Islet precursor cell (in vitro differentiated cells): ENCODE results near the gene KRTAP10-2.

Experiments used
- DNase-seq: peaks from one replicate; pipeline ENCODE4 v3.0.0-alpha.2; 2018

The KRTAP10-2 gene

DNA sequence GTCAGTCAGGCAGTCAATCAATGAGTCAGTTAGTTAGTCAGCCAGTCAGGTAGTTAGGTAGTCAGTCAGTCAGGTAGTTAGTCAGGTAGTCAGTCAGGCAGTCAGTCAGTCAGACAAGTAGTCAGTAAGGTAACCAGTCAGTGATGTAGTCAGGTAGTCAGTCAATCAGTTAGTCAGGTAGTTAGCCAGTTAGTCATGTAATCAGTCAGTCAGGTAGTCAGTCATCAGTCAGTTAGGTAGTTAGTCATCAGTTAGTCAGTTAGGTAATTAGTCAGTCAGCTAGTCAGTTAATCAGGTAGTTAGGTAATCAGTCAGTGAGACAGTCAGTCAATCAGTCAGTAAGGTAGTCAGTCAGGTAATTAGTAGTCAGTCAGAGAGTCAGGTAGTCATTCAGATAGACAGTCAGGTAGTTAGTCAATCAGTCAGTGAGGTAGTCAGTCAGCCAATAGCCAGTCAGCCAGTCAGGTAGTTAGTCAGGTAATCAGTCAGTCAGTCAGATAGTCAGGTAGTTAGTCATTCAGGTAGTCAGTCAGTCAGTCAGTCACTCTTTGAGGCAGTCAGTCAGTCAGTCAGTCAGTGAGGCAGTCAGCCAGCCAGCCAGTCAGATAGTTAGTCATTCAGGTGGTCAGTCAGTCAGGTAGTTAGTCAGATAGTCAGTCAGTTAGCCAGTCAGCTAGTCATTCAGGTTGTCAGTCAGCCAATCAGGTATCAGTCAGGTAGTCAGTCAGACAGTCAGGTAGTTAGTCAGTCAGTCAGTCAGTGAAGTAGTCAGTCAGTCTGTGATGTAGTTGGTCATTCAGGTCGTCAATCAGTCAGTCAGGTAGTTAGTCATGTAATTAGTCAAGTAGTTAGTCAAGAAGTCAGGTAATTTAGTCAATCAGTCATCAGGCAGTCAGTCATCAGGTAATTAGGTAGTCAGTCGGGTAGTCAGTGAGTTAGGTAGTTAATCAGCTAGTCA, 26.6 kb downstream of the KRTAP10-2 start:
- DNase-seq, result peak; percentile 16

DNA sequence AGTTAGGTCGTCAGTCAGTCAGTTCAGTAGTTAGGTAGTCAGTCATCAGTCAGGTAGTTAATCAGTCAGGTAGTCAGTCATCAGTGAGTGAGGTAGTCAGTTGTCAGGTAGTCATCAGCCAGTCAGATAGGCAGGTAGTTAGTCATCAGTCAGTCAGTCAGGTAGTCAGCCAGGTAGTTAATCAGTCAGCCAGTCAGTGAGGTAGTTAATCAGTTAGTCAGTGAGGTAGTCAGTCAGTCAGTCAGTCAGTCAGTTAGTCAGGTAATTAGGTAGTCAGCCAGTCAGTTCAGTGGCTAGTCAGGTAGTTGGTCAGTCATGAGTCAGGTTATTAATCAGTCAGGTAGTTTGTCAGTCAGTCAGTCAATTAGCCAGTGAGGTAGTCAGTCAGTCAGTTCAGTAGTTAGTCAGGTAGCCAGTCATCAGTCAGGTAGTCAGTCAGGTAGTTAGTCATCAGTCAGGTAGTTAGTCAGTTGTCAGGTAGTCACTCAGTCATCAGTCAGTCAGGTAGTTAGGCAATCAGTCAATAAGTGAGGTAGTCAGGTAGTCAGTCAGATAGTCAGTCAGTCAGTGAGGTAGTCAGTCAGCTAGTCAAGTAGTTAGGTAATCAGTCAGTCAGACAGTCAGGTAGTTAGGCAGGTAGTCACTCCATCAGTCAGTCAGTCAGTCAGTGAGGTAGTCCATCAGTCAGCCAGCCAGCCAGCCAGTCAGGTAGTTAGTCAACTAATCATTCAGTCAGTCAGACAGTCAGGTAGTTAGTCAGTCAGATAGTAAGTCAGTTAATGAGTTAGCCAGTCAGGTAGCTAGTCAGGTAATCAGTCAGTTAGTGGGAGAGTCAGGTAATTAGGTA, 27.5 kb downstream of the KRTAP10-2 start:
- peak; percentile 20 for DNase-seq

DNA sequence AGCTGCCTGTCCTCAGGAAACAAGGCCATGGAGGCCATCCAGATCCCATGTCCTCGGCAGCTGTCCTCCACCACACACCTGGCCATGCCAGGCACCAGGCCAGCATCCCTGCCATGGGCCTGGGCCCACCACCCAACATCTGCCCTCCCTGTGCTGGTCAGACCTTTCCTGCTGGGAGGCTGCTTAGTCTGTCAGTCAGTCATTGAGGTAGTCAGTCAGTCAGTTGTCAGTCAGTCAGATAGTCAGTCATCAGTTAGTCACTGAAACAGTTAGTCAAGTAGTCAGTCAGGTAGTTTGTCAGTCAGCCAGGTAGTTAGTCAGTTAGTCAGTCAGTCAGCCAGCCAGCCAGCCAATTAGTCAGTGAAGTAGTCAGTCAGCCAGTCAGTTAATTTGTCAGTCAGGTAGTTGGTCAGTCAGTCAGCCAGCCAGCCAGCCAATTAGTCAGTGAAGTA, 28.5 kb downstream of the KRTAP10-2 start:
- DNase-seq, result no peak

DNA sequence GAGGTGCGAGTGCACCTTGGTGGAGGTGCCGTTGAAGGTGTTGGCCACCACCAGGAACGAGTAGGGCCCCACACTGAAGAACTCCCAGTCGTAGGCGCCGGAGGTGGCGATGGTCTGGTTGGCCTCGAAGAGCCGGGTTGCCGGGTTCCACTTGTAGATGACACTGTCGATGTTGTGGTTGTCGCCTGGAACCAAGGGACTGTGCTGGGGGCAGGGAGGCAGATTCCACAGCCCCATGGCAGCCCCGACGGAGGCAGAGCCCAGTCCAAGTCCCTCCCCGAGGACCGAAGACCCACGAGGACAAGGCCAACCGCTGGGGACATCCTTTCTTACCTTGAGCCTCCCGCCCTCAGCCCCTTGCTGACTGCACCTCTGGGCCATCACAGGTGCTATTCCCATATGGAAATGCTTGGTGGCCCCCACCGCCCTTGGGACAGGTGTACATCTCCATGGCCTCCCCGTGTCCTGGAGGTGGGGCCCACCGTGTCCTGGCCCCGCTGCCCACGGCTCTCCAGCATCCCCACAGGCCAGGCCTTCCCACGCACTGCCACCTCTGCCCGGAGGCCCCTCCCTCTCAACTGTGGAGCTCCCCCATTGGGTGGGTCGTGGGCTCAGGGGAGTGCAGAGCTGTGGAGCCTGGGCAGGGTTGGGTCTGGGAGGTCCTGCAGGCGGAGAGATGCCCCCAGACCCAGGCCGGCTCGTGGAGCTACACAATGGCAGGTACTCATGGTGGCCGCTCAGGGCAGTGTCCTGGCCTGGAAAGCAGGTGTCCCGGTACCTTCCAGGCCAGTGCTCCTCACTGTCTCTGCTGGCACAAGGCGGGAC, 29.2 kb downstream of the KRTAP10-2 start:
- peak; percentile 52 for DNase-seq

DNA sequence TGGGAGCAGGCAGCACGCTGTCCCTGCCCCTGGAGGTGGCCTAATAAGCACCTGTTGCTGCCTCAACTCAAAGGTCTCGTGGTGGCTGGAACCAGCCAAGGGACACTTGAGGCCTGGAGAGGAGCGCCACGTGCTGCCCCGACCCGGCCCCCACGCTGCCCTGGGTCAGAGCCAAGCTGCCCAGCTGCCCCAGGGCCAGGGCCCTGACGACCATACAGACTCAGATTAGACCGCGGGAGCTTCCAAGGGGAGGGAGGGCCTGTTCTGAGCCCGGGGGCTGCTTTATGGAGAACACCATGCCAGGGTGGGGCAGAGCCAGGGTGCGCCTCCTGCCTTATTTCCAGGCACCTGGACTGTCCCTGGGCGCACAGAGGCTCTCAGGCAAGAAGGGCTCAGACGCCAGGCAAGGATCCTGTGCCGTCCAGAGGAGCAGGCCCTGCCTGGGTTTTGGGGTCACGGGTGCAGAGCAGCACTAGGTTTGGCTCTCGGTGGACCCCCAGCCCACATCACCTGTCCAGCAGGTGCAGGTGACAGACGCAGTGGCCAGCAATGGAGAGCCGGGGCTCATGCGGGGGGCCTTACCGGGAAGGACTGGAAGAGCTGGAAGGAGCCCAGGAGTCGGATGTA, 29.9 kb downstream of the KRTAP10-2 start:
- no peak for DNase-seq

DNA sequence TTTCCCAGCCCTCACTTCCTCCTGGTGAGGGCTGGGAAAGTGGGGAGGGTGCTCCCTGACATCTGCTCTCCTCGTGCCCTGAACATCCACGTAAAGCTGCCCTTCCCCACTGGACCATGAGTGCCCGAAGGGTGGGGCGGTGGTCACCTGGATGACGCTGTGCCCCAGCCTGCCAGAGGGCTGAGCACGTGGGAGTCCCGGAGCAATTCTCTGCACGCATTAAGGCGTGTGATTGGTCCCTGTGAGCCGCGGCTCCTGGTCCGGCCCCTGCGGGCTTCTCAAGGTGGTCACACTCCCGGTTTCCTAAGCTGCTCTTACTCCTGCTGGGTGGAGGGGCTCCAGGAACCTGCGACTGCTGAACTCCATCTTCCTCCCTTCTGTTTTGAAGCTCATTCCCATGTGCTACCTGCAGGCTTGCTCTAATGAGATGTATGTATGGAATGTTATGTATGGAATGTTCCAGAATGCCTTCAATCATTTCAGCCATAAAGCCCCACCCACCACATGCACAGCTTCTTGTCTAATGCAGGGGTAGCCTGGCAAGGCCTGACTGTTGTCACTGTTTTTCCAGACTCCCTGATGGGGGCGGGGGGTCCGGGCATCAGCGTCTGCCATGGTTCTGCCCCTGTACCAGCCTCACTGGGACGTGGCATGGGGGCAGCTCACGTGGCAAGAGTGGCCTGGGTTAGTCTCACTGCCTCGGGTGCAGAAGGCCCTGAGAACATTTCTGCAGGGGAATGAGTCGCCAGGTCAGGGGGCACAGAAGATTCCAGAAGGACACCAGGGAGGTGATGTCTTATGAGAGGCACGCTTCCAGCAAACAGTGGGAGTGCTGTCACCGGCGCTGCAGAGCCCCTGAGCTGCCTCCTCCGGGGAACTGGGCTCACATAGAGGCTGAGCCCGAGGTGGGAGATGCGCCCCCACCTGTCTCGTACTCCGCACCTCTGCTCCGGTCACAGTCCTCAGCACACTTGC, 30.7 kb downstream of the KRTAP10-2 start:
- DNase-seq, result no peak

DNA sequence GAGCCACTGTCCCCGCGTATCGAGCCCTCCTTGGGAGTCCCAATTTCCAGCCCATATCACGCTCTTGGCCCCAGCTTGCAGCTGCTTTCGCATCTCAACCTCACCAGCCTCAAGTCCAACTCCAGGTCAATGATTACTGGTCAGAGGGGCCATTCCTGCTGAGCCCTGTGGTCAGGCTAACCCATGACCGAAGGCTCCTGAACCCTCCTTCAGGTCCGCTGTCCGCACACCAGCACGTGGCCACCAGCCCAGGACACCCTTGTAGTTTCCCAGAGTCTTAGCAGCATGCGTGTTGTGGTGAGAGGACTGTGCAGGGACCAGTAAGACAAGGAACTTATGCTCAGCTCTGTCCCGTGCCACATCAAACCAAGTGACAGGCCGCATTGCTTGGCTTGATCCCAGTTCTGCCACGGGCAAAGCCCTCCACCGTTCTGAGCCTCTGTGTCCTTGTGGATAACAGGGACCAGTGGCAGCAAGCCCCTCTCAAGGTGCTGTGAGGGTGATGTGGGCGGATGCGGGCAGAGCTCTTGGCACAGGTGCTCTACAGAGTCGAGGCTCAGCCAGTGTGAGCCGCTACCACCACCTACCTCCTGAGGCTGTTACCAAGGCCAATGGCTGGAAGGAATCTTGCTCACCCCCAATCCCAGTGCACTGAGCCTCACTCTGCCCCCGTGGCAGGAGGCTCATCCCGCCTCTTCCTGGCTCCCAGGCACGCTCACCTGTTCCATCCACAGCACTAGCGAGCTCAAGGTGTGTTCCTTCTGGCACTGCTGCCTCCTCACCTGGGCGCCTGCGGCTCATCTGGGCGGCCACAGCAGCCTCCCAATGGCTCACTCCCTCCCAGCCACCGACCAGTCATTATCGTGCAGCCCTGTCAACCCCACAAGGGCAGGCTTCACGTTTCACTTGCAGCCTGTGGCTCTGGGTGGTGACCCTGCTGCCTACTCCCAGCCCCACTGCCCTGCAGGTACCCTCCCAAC, 31.7 kb downstream of the KRTAP10-2 start:
- DNase-seq, result no peak

DNA sequence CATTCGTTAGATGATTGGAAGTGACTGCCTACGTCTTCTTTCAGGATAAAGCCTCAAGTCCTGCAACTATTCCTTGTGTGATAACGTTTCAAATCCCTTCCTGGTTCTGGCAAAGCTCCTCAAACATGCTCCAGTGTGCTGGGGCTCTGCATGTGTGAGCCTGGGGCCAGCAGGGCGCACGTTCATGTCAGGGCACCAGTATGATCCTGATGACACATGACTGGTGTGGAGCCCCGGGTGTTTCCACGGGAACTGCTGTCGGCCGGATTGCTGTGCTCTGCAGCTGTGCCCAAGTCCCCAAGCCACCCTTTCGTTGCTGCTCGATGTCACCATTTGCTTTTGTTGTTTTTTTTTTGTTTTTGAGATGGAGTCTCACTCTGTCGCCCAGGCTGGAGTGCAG, 32.6 kb downstream of the KRTAP10-2 start:
- no peak for DNase-seq

DNA sequence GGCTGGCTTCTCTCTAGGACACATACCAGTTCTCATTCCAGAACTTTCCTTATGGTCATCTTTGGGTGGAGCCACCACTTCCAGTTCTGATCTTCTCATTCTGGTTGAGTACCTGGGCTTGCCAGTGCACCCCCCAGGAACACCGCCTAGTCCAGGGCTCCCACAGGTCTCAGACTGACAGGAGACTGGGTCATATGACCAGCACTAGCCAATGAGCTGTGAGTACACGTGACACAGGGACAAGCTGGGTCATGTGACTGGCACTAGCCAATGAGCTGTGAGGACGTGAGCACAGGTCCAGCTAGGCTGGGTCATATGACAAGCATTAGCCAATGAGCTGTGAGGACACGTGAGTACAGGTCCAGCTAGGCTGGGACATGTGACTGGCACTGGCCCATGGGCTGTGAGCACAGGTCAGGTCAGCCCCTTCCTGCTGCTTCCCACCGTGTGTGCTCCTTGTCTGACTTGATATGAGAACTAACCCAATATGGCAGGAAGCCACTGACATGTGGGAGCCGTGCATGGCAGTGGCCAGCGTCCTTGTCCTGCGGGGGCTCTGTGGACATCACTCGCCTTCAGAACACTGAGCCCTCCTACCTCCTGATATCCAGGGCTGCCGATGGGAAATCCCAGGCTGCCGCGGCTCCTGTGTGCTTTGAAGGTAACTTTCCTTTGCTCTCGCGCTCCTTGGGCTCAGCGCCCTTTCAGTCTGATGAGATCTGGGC, 34.0 kb downstream of the KRTAP10-2 start:
- DNase-seq, result no peak

DNA sequence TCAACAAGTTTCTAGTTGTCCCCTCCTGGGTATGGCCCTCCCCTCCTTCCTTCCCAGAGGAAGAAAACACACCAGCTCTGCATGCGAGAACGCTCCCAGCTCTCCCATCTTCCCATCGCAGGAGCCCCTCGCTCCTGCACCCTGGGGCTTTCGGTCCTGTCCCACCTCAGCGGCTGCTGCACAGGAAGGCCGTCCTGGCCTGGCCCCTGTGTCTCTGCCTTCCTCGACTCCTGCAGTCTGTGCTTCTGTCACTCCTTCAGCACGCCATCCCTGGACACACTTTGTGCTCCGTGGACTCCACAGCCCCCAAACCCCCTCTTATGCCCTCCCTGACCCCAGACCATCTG, 34.5 kb downstream of the KRTAP10-2 start:
- DNase-seq, result no peak

DNA sequence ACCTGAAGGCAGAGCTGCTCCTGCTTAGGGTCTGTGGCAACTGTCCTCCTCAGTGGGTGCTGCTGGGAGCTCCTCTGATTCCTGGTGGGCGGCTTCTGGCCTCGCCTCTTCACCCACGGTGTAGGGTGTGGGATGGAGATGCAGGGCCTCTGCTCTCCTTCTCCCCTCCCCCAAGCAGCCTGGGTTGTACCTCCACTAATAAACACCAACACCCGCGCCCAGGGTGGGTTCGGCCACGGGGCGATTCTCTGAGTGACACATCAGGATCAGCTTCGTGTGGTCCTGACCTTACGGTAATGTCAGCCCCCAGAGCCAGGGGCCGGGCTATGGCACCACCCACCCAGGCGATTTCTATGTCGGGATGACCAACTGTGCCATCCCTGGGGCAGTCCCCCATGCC, 35.0 kb downstream of the KRTAP10-2 start:
- no peak for DNase-seq

DNA sequence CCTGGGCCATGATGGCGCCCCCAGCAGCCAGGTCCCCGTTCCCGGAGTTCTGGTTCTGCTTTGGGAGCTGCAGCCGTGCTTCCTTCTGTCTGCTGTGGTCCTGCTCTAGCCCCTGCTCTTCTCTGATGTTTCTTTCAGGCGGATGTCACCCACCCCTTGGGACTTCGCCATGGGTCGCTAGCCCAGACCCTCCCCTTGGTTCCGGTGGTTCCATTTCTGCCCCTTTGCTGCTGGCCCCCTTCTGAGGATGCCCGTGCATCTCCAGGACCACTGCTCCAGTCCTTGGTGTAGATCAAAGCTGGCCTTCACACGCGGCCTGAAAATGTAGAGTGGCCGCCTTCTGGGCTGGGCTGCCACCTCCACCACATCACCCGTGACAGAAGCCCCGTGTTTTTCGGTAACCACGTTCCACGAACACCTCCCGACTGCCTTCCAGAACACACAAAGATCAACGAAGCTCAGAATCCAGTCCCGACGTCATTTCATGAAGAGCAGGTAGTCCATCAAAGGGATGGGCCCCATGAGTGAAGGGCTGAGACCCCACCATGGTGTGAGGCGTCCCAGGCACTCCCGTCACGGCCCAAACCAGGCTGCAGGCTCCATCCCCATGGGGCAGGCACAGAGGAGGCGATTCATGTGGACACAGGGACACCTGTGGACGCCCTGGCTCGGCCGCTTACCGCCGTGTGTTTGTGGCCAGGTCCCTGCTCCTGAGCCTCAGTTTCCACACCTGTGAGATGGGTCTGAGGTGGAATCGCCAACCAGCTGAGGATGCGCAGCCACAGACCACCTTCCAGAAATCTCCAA, 35.7 kb downstream of the KRTAP10-2 start:
- no peak for DNase-seq

DNA sequence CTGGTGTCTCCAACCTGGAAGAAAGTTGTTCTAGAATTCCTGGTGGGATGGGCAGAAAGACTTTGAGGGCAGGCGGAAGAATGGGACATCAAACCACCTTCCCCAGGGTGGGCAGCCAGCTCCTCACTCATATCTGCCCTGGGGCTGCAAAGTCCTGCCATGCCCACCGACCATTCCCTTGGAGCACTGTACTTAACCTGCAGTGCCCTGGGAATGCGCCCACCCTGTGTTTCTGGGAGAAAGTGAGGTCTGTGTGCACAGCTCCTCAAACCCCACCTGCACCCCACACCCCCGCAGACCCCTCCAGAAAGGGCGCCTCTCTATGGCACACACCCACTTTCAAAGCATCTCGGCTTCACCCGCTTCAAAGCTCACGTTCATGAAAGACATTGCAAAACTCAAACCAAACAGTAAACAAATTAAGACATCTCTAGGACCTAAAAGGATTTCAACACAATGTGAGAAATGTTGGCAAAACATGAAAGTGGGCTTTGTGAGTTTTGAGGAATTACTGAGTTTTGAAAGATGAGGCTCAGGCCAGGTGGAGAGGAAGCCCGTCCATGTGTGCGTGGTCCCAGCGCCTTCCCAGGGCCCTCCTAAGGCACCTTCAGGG, 36.5 kb downstream of the KRTAP10-2 start:
- no peak for DNase-seq

DNA sequence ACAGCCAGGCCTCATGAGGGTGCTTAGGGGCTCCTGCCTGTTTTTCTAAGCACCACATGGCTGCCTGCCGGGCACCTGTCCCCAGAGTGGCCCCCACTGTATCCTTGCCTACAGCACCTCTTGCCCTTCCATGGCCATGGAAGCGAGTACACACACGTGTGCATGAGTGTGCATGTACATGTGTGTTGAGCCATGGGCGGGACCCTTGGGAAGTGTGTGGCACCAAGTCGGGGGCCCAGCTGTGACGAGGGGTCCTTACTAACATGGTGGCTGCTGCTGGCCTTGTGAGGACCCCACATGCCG, 37.1 kb downstream of the KRTAP10-2 start:
- DNase-seq, result no peak

DNA sequence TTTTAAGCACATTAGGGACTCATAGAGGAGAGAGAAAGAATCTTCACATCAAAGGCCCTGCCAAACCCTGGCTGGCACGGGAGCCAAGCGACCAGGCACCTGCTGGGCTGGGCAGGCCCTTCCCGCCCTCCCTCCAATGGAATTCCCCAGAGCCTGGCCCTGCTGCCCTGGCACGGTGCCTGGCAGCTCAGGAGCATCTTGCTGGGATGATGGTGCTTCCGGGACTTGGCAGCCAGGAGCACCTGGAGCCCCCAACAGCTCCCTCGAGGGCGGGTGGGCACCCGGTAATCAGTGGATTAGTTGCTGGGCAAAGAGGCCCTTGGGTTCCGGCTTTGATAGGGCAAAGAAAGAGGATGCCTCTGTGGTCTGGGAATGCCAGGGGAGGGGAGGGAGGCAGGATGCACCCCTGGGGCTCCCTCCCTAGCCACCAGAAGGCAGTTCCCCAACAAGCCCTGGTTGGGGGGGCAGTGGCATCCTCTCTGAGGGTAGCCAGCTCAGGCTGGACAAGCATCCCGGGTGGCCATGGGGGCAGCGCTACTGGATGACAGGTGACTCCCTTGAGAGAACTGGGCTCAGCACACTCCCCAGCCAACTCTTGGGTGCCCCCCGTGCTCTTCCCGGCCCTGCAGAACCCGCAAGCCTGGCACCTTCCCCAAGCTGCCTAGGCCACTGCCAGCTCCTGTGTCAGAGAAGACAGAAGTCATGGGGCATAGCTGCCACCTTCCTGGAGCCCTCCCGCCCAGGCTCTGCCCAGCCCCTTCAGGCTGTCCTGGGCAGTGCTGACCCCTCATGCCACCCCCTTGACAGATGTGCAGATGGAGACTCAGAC, 37.7 kb downstream of the KRTAP10-2 start:
- DNase-seq, result no peak

DNA sequence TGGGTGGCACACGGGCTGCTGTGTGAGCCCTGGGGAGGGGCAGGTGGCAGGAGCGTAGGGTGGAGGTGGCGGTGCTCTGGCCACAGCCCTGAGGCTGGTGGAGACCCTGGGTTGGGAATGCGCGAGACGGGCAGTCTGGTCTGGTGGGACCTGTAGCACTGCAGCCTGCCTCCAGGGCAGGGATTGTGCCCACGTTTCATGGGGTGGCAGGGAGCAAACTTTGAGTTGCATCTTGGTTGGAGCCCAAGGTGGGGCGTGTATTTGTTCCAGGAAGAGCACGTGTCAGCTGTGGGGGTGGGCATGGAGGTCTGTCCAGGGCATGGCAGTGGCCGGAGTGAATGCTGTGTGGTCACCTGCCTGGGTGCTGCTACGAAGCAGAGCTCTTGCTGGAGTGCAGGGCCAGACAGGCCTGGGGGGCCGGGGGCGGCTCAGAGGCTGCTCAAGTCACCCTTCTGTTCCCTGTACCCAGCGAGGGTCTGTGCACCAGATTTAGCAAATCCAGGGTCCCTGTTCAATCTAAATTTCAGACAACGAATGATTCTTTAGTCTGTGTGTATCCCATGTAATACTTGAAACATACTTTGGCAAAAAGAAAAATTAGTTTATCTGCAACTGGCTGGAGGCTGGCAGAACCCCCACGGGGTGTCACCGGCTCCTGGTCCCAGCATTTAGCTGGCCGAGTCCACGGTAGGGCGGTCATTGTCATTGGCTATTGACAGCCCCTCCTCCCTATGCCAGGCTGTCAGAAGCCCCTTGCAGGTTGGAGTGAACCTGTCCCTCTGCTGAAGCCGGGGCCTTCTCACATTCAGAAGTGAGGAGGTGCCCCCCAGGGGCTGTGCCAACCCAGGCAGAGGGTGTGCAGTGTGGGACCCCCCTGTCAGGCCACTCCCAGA, 38.6 kb downstream of the KRTAP10-2 start:
- DNase-seq, result no peak
